ENCODE data around the gene PLCL2.

DNA sequence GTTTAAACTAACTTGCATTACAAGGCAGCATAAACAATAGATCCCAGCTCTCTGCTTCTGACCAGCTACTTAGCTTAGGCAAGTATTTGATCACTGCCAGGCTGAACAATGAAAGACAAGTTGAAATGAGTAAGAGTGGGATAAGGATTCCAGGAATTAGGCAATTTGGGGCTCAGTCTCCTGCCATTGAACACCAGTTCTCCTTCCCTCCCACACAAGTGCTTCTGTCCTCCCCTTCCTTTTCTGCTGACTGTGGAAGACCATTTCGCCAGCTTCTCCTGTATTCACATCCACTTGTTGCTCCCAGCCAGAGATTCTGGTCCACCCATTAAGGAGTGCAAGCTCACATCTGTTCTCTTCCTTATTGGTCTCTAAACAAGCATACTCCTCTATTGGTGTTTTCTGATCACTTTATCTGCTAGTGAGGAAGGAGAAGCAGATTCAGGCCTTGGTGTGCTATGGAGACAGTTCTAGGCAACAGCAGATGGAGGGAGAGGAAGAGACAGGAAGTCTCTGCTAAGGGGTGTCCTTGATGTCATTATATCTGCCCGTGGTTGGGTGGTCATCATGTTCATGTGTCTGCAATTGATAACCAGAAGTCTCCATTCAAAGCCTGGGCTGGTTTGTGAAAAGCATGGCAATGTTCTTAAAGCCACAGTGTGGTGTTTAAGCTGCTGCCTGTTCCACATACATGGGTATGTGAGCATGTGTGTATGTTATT, 121.5 kb downstream of the PLCL2 start:
- TF ChIP-seq EZH2 (IDR thresholded peaks at IDR 0.05; ENCODE audit: low read length, missing control alignments) (no peak), CTCF (conservative IDR thresholded peaks at IDR 0.05 in 1 of 2, IDR thresholded peaks at IDR 0.05 in 1 of 2; ENCODE audit: low read depth in 1 of 2, low read length in 2 of 2) (no peak)
